CD4-positive, alpha-beta memory T cell (primary cell): ENCODE results near the gene SSBP2. TPM values are rescaled to one million over a fixed set of nuclear protein-coding genes. Genes with fewer than 3 reads are reported as not detected.
A peak's percentile ranks its signal among the peaks of the same experiment; 100 is the strongest.

Experiments used
- CTCF ChIA-PET: fragments of 350-600 bp; sonication (Branson Sonifier 250); formaldehyde crosslinking; loops from one replicate; lab custom pipeline; 2021; ENCODE audit warnings: inconsistent platforms; ENCODE audit not compliant: partially characterized antibody; lab: Charles Lee
- POLR2A ChIA-PET: fragments of 350-600 bp; sonication (Branson Sonifier 250); formaldehyde crosslinking; loops from one replicate; lab custom pipeline; 2021; ENCODE audit not compliant: partially characterized antibody; lab: Charles Lee
- DNase-seq, 5 donors: peaks; one replicate each; pipeline versions ENCODE4 v3.0.0 to v3.0.0-alpha.2; 2020 to 2022; ENCODE audit warnings: mixed read lengths in 1 of 5
- H3K27ac ChIP-seq: one replicate; pipeline ENCODE4 v1.7.0; 2013; ENCODE audit warnings: low read depth, low read length
- H3K27me3 ChIP-seq: 2 replicates; pipeline ENCODE4 v1.7.0; 2013; ENCODE audit warnings: mild to moderate bottlenecking, low read length, moderate library complexity; ENCODE audit not compliant: insufficient read depth
- H3K36me3 ChIP-seq: 2 replicates; pipeline ENCODE4 v1.7.0; 2013; ENCODE audit warnings: mild to moderate bottlenecking, low read length, moderate library complexity; ENCODE audit not compliant: insufficient read depth
- H3K4me1 ChIP-seq: 2 replicates; pipeline ENCODE4 v1.7.0; 2013; ENCODE audit warnings: mild to moderate bottlenecking, low read length, moderate library complexity; ENCODE audit not compliant: insufficient read depth
- H3K4me3 ChIP-seq, 2 donors: one replicate each; pipeline ENCODE4 v1.7.0; 2013; ENCODE audit warnings: low read length in 2 of 2, mild to moderate bottlenecking in 1 of 2
- H3K9me3 ChIP-seq, 2 donors: one replicate each; pipeline ENCODE4 v1.7.0; 2013; ENCODE audit warnings: low read length in 2 of 2, control low read depth in 1 of 2; ENCODE audit not compliant: control insufficient read depth in 1 of 2
- H3K27ac Mint-ChIP-seq, 7 donors: one replicate each; pipeline ENCODE4 v1.8.0; 2020 to 2021; ENCODE audit warnings: mixed read lengths in 7 of 7, mild to moderate bottlenecking in 6 of 7, inconsistent platforms in 3 of 7, moderate library complexity in 3 of 7
- H3K27me3 Mint-ChIP-seq, 2 donors: one replicate each; pipeline ENCODE4 v1.8.0; 2020 to 2021; ENCODE audit warnings: mixed read lengths in 2 of 2
- H3K36me3 Mint-ChIP-seq, 2 donors: one replicate each; pipeline ENCODE4 v1.8.0; 2020 to 2021; ENCODE audit warnings: mixed read lengths in 2 of 2, inconsistent platforms in 1 of 2, mild to moderate bottlenecking in 1 of 2
- H3K4me1 Mint-ChIP-seq, 4 donors: one replicate each; pipeline ENCODE4 v1.8.0; 2020 to 2021; ENCODE audit warnings: mixed read lengths in 4 of 4, mild to moderate bottlenecking in 1 of 4
- H3K4me3 Mint-ChIP-seq, 8 donors: one replicate each; pipeline ENCODE4 v1.8.0; 2020 to 2021; ENCODE audit warnings: mixed read lengths in 8 of 8, mild to moderate bottlenecking in 7 of 8, moderate library complexity in 6 of 8, inconsistent platforms in 3 of 8
- H3K9me3 Mint-ChIP-seq, 8 donors: one replicate each; pipeline ENCODE4 v1.8.0; 2020 to 2021; ENCODE audit warnings: mixed read lengths in 8 of 8, mild to moderate bottlenecking in 5 of 8, inconsistent platforms in 3 of 8, moderate library complexity in 1 of 8
- intact Hi-C: fragments of 100-400 bp; cut with micrococcal nuclease; formaldehyde crosslinking; loops from one replicate; pipeline ENCODE4 v1.15.1; 2023
- polyA plus RNA-seq, 2 donors: library from polyadenylated mRNA; unstranded; fragments of 300-500 nt; fragmentation: Illumina TruSeq; gene quantifications; one replicate each; pipeline ENCODE4 v1.2.3, GENCODE V29; 2021
- total RNA-seq, 2 experiments: library from RNA; stranded (reverse); gene quantifications; one replicate each; pipeline ENCODE4 v1.2.3, GENCODE V29; 2021

SSBP2 gene
- total and polyA plus RNA-seq, 4 experiments from 2014 or later = 46.4 to 91.7 (median 58.9) TPM

DNA sequence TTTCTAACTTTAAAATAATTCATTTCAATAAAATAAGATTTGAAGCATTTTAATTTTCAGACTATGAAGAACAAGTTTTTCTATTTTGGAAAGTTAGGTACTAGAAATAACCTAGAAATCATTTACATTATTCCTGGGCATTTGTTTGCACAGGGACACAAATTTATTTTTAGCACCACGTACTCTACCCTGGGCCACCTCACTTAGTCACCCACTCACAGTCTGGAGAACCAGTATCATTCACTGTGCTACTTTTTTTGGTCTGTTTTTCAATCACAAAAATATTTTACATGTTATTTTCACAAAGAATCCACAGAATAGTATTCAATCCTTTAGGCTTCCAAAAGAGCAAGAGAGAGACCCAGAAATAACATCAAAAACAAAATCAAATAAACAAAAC lies 228.3 kb downstream of the SSBP2 start:
- Histone ChIP-seq H3K27me3 (no peaks in the 10 kb centered on the region), H3K27ac (no peak overlapping the region), H3K9me3 (no peaks in the 10 kb centered on the region), H3K4me3 (no peak overlapping the region), H3K4me1 (no peaks in the 10 kb centered on the region), H3K36me3 (no peaks in the 10 kb centered on the region)
- intact Hi-C loops = no loop called here
- Mint-ChIP-seq H3K36me3 (no peaks in the 10 kb centered on the region), H3K27me3 (no peaks in the 10 kb centered on the region), H3K4me3 (no peak overlapping the region), H3K27ac (no peak overlapping the region), H3K4me1 (peaks cover 0 to 4% (median under 1%) of the 10 kb centered on the region in 4 donors), H3K9me3 (no peaks in the 10 kb centered on the region)
- ChIA-PET POLR2A (no interaction called here), CTCF (no interaction called here)
- no peak for DNase-seq

DNA sequence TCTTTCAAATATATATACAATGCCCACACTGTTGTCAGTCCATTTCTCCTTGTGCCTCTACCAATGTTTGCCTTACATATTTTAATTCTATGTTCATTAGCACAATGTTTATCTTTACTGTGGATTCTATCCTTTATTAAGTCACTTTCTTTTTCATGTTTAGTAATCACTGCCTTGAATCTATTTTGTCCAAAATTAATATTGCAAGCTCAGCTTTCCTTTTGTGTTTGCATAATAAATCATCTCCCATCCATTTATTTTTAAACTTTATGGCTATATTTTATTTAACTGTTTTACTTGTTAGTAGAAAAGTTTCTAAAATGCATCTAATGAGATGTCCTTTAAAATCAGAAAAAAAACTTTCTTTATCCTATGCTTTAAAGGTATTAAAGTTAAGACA lies 230.1 kb downstream of the SSBP2 start:
- H3K36me3 ChIP-seq = no peaks in the 10 kb centered on the region
- no peaks in the 10 kb centered on the region for H3K27me3 ChIP-seq
- no peaks in the 10 kb centered on the region for H3K36me3 Mint-ChIP-seq
- no peak overlapping the region for H3K4me3 ChIP-seq
- no peak overlapping the region for H3K27ac ChIP-seq
- no peaks in the 10 kb centered on the region for H3K27me3 Mint-ChIP-seq
- no peak overlapping the region for H3K4me3 Mint-ChIP-seq
- DNase-seq = no peak
- no peaks in the 10 kb centered on the region for H3K4me1 ChIP-seq
- H3K27ac Mint-ChIP-seq = no peak overlapping the region
- intact Hi-C loops = no loop called here
- ChIA-PET POLR2A (no interaction called here), CTCF (no interaction called here)
- no peaks in the 10 kb centered on the region for H3K9me3 Mint-ChIP-seq
- peaks cover 0 to 3% (median under 1%) of the 10 kb centered on the region in 4 donors for H3K4me1 Mint-ChIP-seq
- H3K9me3 ChIP-seq = no peaks in the 10 kb centered on the region

DNA sequence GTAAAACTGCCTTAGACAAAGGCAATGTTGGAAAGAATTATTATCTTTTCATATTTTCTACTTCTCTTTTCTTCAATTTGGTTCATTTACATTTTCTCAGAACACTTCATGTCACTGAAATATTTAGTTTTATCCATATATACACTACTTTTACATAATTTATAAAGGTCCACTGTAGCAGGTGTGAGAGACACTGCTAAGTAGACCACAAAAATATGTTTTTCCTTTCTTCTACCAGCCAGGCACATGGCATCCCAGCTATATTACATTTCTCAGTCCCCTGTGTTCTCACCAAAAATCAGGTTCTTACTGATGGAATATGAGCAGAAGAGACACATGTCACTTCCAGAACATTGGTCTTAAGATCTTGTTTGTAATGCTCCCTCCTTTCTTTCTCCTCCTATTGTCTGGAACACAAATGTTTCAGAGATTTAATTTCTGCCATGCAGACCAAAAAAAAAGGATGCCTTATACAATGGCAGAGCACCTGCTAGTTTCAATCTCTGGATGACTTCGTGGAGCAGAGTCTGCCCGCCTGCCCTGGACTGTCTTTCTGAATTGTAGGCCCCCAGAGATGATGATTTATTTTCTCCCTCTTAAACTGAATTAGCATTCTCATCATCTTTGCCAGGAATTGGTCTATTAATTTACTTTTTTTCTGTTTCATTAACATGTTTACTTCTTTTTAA lies 231.5 kb downstream of the SSBP2 start:
- intact Hi-C loops = no loop called here
- Histone ChIP-seq H3K27me3 (no peaks in the 10 kb centered on the region), H3K4me3 (no peak overlapping the region), H3K9me3 (no peaks in the 10 kb centered on the region), H3K27ac (no peak overlapping the region), H3K36me3 (no peaks in the 10 kb centered on the region), H3K4me1 (no peaks in the 10 kb centered on the region)
- no peak overlapping the region for H3K4me3 Mint-ChIP-seq
- H3K36me3 Mint-ChIP-seq = no peaks in the 10 kb centered on the region
- H3K27me3 Mint-ChIP-seq = no peaks in the 10 kb centered on the region
- no peaks in the 10 kb centered on the region for H3K9me3 Mint-ChIP-seq
- ChIA-PET POLR2A (no interaction called here), CTCF (no interaction called here)
- no peak overlapping the region for H3K27ac Mint-ChIP-seq
- H3K4me1 Mint-ChIP-seq = no peaks in the 10 kb centered on the region
- no peak for DNase-seq

DNA sequence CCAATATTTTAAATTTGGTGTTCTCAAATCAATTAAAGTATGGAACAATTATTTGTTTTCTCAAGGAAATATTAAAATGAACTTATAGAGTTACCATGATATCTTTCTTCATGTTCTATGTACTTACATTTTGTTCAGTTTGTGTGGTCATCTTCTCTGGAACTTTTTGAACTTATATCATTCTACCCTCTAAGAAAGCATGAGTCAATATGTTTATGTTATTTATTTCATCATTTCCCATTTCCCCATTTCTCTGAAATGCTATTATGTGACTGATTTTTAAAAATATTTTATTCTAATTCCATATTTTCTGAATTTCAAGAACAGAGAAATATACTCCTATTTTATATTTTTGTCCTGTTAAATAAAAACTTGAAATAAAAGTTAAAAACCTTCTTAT lies 233.4 kb downstream of the SSBP2 start:
- no peak for DNase-seq
- no peaks in the 10 kb centered on the region for H3K36me3 Mint-ChIP-seq
- Histone ChIP-seq H3K36me3 (no peaks in the 10 kb centered on the region), H3K4me3 (no peak overlapping the region), H3K9me3 (no peaks in the 10 kb centered on the region), H3K4me1 (no peaks in the 10 kb centered on the region), H3K27me3 (no peaks in the 10 kb centered on the region), H3K27ac (no peak overlapping the region)
- POLR2A ChIA-PET = no interaction called here
- CTCF ChIA-PET = interaction anchor here (1.0 to 1.1 kb wide), 2 partner anchors 9 to 10 kb away, joined by 3 to 4 read pairs; no protein-coding TSS in a partner anchor
- intact Hi-C loops = no loop called here
- H3K9me3 Mint-ChIP-seq = no peaks in the 10 kb centered on the region
- no peak overlapping the region for H3K4me3 Mint-ChIP-seq
- H3K27me3 Mint-ChIP-seq = no peaks in the 10 kb centered on the region
- H3K4me1 Mint-ChIP-seq = peaks cover 0 to 3% (median under 1%) of the 10 kb centered on the region in 4 donors
- no peak overlapping the region for H3K27ac Mint-ChIP-seq

DNA sequence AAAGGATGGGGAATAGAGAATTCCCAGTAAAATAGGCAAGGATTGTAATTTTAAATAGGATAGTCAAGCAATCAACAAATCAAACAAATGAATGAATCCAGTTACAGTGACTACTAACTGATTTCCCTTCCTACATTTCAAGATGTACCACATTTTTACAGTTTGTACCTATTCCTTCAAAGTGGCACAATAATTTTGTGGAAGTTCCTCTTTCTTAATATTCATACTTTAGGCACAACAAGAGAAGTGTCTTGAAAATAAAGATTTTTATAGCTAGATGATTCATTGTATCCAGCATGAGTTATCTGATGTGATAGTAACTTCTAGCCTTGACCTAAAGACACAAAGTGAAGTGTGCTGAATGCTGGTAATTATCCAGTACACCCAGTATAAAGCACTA lies 234.8 kb downstream of the SSBP2 start:
- Mint-ChIP-seq H3K4me1 (peaks cover 0 to 3% (median under 1%) of the 10 kb centered on the region in 4 donors), H3K9me3 (no peaks in the 10 kb centered on the region), H3K36me3 (peaks cover 0 to under 1% of the 10 kb centered on the region in 2 donors), H3K27ac (no peak overlapping the region), H3K27me3 (no peaks in the 10 kb centered on the region), H3K4me3 (no peak overlapping the region)
- H3K36me3 ChIP-seq = no peaks in the 10 kb centered on the region
- CTCF ChIA-PET = interaction anchor here (0.7 to 2.4 kb wide), 3 partner anchors 13 to 322 kb away, joined by 3 to 11 read pairs (median 3); no protein-coding TSS in a partner anchor
- no peak overlapping the region for H3K4me3 ChIP-seq
- intact Hi-C loops = no loop called here
- H3K27me3 ChIP-seq = no peaks in the 10 kb centered on the region
- H3K4me1 ChIP-seq = no peaks in the 10 kb centered on the region
- POLR2A ChIA-PET = no interaction called here
- DNase-seq = no peak
- no peaks in the 10 kb centered on the region for H3K9me3 ChIP-seq
- no peak overlapping the region for H3K27ac ChIP-seq

DNA sequence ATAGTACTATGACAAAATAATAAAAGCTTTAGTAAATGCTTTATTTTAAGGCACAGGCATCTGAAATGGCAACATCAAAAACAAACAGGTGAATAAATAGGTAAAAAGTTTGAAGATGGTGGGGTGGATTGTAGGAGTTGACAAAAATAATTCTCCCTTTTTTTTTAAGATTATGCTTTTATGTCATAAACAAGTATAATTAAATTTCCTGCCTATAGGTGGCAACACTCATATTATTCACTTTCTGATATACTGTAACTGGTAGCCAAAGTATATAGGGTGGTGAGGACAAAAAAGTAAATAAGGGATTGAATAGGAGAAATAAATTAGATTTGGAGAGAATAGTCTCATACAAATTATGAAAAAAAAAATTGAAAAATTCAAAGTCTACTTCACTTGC lies 236.9 kb downstream of the SSBP2 start:
- H3K27ac ChIP-seq = no peak overlapping the region
- DNase-seq = peak in 4 of 5 donors; percentile 7 to 19 (median 12)
- ChIA-PET POLR2A (interaction anchor here (1.5 kb wide), 1 partner anchor 237 kb away, joined by 4 read pairs; the partner anchor contains the start of gene SSBP2), CTCF (interaction anchor here (1.0 to 7.9 kb wide), 2 partner anchors 9 to 324 kb away, joined by 3 to 59 read pairs; no protein-coding TSS in a partner anchor)
- Mint-ChIP-seq H3K4me1 (peaks cover 0 to 3% (median under 1%) of the 10 kb centered on the region in 4 donors), H3K27me3 (no peaks in the 10 kb centered on the region), H3K4me3 (no peak overlapping the region), H3K36me3 (peaks cover 0 to 2% of the 10 kb centered on the region in 2 donors), H3K27ac (no peak overlapping the region), H3K9me3 (no peaks in the 10 kb centered on the region)
- no peak overlapping the region for H3K4me3 ChIP-seq
- no peaks in the 10 kb centered on the region for H3K9me3 ChIP-seq
- no peaks in the 10 kb centered on the region for H3K4me1 ChIP-seq
- no peaks in the 10 kb centered on the region for H3K27me3 ChIP-seq
- intact Hi-C loops = loop anchor here (1.0 to 2.0 kb wide), 4 partner anchors 237 to 711 kb away; partner anchors contain the start of gene SSBP2
- no peaks in the 10 kb centered on the region for H3K36me3 ChIP-seq

DNA sequence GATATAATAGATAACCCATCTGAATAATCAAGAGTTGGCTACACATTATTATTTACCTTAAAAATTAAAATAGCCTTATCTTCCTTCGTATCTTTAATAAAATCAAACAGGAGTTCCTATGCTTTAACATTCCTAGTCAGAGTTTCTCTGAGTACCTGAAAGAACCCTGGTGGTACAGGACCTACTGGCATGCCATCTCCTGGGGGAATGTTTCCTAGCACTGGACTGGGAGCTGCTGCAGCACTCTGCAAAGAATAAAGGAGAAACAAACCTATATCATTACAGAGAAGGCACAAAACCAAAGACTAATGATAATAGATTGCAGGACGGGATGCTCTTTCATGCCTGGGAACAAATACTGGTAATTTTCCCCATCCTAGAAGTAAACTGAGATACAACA lies 237.4 kb downstream of the SSBP2 start:
- DNase-seq = no peak
- intact Hi-C loops = no loop called here
- POLR2A ChIA-PET = interaction anchor here (1.5 kb wide), 1 partner anchor 237 kb away, joined by 4 read pairs; the partner anchor contains the start of gene SSBP2
- H3K4me3 Mint-ChIP-seq = no peak overlapping the region
- no peak overlapping the region for H3K27ac Mint-ChIP-seq
- H3K27me3 ChIP-seq = no peaks in the 10 kb centered on the region
- H3K36me3 ChIP-seq = no peaks in the 10 kb centered on the region
- no peaks in the 10 kb centered on the region for H3K4me1 ChIP-seq
- peaks cover 0 to 3% (median under 1%) of the 10 kb centered on the region in 4 donors for H3K4me1 Mint-ChIP-seq
- H3K27me3 Mint-ChIP-seq = no peaks in the 10 kb centered on the region
- no peaks in the 10 kb centered on the region for H3K9me3 ChIP-seq
- H3K4me3 ChIP-seq = no peak overlapping the region
- H3K9me3 Mint-ChIP-seq = no peaks in the 10 kb centered on the region
- no peak overlapping the region for H3K27ac ChIP-seq
- H3K36me3 Mint-ChIP-seq = peaks cover 0 to 2% of the 10 kb centered on the region in 2 donors
- CTCF ChIA-PET = interaction anchor here (1.0 to 7.9 kb wide), 3 partner anchors 10 to 652 kb away, joined by 3 to 59 read pairs (median 4); no protein-coding TSS in a partner anchor
